ENCODE data around the gene B3GLCT. TPM values are rescaled to one million over a fixed set of nuclear protein-coding genes. Genes with fewer than 3 reads are reported as not detected.

The B3GLCT gene
- total and polyA plus RNA-seq, 2 of the 13 experiments (the other 11 are each of a cell fraction or from before 2014, with no cell fraction given) = 2.0 to 7.1 TPM

- TF ChIP-seq NONO (IDR thresholded peaks at IDR 0.05) = no peak
- no peak for TF ChIP-seq NONO (CRISPR knock-in tag; conservative IDR thresholded peaks at IDR 0.05)
- no peak for TF ChIP-seq NR2C2 (CRISPR knock-in tag; IDR thresholded peaks at IDR 0.05; ENCODE audit: borderline replicate concordance)
- no peak for TF ChIP-seq KLF12 (CRISPR knock-in tag; IDR thresholded peaks at IDR 0.05; ENCODE audit: borderline replicate concordance)
- no peak for TF ChIP-seq SALL1 (CRISPR knock-in tag; IDR thresholded peaks at IDR 0.05)
- TF ChIP-seq ZNF792 (CRISPR knock-in tag; IDR thresholded peaks at IDR 0.05) = no peak
- TF ChIP-seq, protein P1, sequence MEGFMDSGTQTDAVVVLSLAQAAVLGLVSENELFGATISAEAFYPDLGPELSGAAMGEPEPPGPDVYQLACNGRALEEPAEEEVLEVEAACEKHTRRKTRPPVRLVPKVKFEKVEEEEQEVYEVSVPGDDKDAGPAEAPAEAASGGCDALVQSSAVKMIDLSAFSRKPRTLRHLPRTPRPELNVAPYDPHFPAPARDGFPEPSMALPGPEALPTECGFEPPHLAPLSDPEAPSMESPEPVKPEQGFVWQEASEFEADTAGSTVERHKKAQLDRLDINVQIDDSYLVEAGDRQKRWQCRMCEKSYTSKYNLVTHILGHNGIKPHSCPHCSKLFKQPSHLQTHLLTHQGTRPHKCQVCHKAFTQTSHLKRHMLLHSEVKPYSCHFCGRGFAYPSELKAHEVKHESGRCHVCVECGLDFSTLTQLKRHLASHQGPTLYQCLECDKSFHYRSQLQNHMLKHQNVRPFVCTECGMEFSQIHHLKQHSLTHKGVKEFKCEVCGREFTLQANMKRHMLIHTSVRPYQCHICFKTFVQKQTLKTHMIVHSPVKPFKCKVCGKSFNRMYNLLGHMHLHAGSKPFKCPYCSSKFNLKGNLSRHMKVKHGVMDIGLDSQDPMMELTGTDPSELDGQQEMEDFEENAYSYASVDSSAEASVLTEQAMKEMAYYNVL (CRISPR knock-in tag; IDR thresholded peaks at IDR 0.05; ENCODE audit: borderline replicate concordance) = no peak
- TF ChIP-seq PHF5A (CRISPR knock-in tag; IDR thresholded peaks at IDR 0.05; ENCODE audit: low read depth, unreplicated experiment) = no peak
Measured at GRCh38 chr13:31245598-31246373, 46.0 kb downstream of the B3GLCT start (continued).

DNA sequence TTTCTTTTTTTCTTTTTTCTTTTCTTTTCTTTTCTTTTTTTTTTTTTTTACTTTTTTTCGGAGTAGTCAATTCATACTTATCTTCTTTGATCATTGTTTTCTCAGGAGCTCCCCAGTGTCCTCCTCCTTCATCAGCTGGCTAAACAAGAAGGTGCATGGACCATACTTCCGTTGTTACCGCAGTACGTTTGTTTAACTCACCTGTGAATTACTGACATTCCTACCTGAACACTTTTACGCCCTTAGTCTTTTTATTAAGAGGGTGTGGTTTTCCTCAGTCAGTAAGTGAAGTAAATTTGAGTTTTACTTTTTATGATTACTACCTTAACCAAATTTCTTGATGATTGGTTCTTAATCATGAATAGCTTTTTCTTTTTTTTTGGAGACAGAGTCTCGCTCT lies 47.1 kb downstream of the B3GLCT start:
- Histone ChIP-seq H3K4me1 (ENCODE audit: insufficient read depth, low read length) (no peaks in the 10 kb centered on the region), H3K79me2 (ENCODE audit: insufficient read depth, low read length) (no peaks in the 10 kb centered on the region), H3K9ac (ENCODE audit: insufficient read depth, low read depth, low read length) (no peak overlapping the region), H3K36me3 (replicated peaks in 1 of 2; ENCODE audit: control insufficient read depth in 1 of 2, insufficient read depth in 2 of 2, low read length in 2 of 2) (no peaks in the 10 kb centered on the region), H3K4me3 (replicated peaks in 1 of 3; ENCODE audit: insufficient read depth in 1 of 3, low read depth in 2 of 3, low read length in 3 of 3) (no peak overlapping the region), H3K27me3 (ENCODE audit: control insufficient read depth in 1 of 2, insufficient read depth in 2 of 2, low read length in 2 of 2) (no peaks in the 10 kb centered on the region; a peak in 1 of 5 replicates), H3K27ac (ENCODE audit: extremely low read length, insufficient read depth, low read length) (no peak overlapping the region), H3K4me2 (ENCODE audit: low read depth, low read length) (no peak overlapping the region), H2AFZ (ENCODE audit: low read length) (no peak overlapping the region), H4K20me1 (ENCODE audit: insufficient read depth, low read length) (no peaks in the 10 kb centered on the region), H3K9me3 (ENCODE audit: low read length) (no peaks in the 10 kb centered on the region)
- ATAC-seq (no peak), FAIRE-seq (no peak), DNase-seq (ENCODE audit: low spot score) (no peak)
- ChIA-PET CTCF (ENCODE audit: low intra/inter-chr PET ratio, low total read pairs) (no interaction called here), POLR2A (no interaction called here)
- TF ChIP-seq TAF15 (IDR thresholded peaks at IDR 0.05; ENCODE audit: low read depth, low read length, poor library complexity, severe bottlenecking) (no peak), MBNL3 (CRISPR knock-in tag; conservative IDR thresholded peaks at IDR 0.05) (no peak), ZNF546 (CRISPR knock-in tag; conservative IDR thresholded peaks at IDR 0.05) (no peak), TEAD3 (CRISPR knock-in tag; optimal IDR thresholded peaks at IDR 0.05; ENCODE audit: borderline replicate concordance) (no peak), NFE2 (CRISPR knock-in tag; IDR thresholded peaks at IDR 0.05) (no peak), NFYC (CRISPR knock-in tag; IDR thresholded peaks at IDR 0.05) (no peak), ZFP37 (CRISPR knock-in tag; IDR thresholded peaks at IDR 0.05; ENCODE audit: borderline replicate concordance) (no peak), CREB1 (IDR thresholded peaks at IDR 0.05) (no peak), CREB1 (CRISPR knock-in tag; IDR thresholded peaks at IDR 0.05) (no peak)
- TF ChIP-seq, protein P2, sequence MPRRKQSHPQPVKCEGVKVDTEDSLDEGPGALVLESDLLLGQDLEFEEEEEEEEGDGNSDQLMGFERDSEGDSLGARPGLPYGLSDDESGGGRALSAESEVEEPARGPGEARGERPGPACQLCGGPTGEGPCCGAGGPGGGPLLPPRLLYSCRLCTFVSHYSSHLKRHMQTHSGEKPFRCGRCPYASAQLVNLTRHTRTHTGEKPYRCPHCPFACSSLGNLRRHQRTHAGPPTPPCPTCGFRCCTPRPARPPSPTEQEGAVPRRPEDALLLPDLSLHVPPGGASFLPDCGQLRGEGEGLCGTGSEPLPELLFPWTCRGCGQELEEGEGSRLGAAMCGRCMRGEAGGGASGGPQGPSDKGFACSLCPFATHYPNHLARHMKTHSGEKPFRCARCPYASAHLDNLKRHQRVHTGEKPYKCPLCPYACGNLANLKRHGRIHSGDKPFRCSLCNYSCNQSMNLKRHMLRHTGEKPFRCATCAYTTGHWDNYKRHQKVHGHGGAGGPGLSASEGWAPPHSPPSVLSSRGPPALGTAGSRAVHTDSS (CRISPR knock-in tag; conservative IDR thresholded peaks at IDR 0.05) = no peak
- no TSS peak for BruUV-seq (replicated peaks)
- 91% methylated on average over 6 of the region's 6 CpGs for WGBS (ENCODE audit: low lambda C conversion rate)
- in situ Hi-C loops (cut with HindIII; ENCODE audit: extremely low pct_ligation_motif_present, low pct_unique_long_range_greater_than_20kb) = loop anchor here (25.0 kb wide), 1 partner anchor 490 kb away; the partner anchor contains the start of gene RXFP2
- intact Hi-C loops (cut with micrococcal nuclease; ENCODE audit: unreplicated experiment) = no loop called here
